IPS-NIHi7 (cell line): Measurements from ENCODE around the gene IFNA13.
"Not testable (repeated sequence)": the region's sequence is repeated elsewhere in the genome, so short reads cannot be mapped to it uniquely, and the experiment has no call there.

ENCODE experiments used
- DNase-seq: peaks from one replicate; pipeline ENCODE4 v3.0.0; 2012; ENCODE audit warnings: mixed read lengths; ENCODE audit errors: extremely low spot score

Gene IFNA13

GRCh38 chr9:21367957-21368356 is at the start of gene IFNA13:
Gene IFNA13 (minus strand): TSS chr9:21368057. CDS start chr9:21368010, 47 bp downstream.
- DNase-seq: no peak

DNA sequence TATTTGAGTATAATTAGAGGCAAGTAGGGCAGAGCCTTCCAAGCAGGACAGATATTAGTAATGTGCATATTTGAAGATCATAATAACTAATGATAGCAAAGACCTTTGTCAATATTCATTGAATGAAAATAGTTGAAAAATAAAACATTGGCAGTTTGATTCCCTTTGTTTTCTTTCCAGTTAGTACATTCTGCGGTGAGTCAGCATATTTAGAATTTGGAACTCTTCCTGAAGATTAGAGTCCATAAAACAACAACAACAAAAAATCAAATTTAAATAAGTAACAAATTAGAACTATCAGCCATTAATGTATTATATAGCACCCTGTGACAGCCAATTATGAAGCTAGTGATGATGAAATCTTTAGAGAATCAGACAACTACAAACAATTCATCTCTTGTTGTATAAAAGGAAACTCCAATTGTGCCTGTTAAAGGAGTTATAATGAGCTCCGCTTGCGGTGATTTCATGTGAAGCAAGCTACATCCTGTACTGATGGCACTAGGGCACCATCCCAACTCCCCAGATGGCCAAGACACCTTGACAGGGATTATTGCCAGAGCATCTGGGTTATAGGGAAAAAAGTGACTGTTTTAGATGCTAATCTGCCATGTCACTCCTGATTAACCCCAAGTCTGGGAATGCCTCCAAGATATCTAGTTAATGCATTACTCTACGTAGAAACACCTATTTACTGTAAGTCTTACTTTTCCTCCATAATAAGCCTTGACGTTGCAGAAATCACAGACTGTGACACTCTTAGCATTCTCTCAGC is 47.8 kb upstream of the IFNA13 start:
- no peak for DNase-seq

DNA sequence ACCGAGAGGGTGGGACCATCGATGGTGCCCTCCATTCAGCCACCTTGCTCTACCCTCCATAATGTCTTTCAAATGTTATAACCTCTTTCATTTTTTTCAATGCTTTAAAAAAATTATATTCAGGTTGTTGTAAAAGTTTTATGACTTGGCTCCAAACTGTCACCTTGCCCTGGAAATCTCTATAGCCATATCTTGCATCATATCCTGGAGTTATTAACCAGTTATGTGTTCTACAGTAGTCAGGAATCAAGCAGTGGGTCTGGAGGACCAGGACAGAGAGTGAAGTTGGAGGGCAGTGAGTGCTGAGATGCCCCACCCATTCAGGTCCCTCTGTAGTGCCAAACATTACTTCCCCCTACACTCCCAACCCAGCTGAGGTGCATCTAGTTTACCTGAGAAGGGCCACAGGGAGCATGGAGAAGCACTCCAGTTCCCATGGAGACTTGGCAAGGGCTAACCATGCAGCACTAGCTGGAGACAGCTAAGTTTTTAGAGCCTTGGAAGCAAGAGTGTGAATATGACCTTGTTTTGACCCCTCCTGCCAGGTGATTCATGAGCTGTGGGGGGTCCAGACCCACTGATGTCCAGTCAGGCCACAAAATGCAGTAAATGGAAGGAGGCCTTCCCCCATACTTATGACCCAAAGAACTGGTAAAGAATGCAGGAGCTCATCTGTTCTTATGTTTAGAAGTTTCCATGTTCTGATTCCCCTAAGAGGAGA is 46.5 kb upstream of the IFNA13 start:
- no peak for DNase-seq

DNA sequence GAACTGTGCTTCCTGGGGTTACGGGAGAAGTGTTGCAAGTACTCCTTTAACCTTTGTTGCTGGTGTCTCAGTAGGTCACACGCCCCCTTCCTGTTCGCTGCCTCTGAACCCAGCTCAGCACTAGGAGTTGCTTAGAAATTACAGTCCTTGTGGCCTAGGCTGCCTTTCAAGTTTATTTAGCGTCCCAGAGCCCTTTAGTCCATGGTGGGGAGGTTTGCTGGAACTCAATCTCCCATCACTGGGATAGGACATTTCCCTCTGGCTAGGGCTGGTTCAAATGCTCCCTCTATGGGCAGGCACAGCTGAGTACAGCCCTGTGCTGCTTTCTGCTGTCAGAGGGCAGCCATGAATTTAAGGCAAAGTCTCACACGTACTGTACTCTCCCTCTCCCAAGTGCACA is 45.8 kb upstream of the IFNA13 start:
- peak; percentile 31 for DNase-seq

GRCh38 chr9:21413151-21413550 is 45.3 kb upstream of the IFNA13 start:
- no peak for DNase-seq

DNA sequence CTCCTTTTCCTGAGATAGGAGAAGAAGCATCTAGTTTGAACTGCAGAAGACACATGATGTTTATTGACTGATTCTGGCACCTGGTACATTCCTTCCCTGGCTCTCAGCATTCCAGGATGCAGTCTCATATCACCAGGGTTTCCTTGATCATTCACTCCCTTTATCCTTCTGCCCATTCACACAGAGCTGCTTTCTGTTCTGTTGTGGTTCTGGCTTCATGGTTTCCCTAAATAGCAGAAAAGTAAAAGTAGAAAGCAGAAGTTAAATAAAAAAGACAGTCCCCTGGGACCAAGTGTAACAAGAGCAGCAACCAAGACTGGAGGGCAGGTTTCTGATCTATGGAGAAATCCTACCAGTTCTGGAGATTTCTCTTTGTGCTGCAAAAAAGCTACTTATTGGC is 44.2 kb upstream of the IFNA13 start:
- DNase-seq: no peak

DNA sequence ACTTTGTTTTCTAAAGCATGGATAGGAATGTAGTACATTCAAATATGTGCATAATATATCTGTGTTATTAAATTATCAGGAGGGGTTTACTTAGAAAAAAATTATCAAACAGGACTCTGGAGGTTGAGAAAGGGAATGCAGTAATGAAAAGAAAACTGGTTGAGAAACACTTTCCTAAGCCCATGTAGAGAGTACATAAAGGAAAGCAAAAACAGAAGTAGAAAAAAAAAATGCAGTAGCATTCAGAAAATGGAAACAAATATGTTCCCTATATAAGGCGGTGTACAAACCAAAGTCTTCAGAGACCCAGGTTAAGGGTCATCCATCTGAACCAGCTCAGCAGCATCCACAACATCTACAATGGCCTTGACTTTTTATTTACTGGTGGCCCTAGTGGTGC is 41.0 kb upstream of the IFNA13 start, which contains the start of gene IFNA8:
TSS of gene IFNA8 (plus strand) at position 301 of the 400 bp plus-strand sequence. CDS start at position 361, 60 bp downstream.
- DNase-seq: no peak

GRCh38 chr9:21404146-21404545 is 36.3 kb upstream of the IFNA13 start:
- DNase-seq: no peak

DNA sequence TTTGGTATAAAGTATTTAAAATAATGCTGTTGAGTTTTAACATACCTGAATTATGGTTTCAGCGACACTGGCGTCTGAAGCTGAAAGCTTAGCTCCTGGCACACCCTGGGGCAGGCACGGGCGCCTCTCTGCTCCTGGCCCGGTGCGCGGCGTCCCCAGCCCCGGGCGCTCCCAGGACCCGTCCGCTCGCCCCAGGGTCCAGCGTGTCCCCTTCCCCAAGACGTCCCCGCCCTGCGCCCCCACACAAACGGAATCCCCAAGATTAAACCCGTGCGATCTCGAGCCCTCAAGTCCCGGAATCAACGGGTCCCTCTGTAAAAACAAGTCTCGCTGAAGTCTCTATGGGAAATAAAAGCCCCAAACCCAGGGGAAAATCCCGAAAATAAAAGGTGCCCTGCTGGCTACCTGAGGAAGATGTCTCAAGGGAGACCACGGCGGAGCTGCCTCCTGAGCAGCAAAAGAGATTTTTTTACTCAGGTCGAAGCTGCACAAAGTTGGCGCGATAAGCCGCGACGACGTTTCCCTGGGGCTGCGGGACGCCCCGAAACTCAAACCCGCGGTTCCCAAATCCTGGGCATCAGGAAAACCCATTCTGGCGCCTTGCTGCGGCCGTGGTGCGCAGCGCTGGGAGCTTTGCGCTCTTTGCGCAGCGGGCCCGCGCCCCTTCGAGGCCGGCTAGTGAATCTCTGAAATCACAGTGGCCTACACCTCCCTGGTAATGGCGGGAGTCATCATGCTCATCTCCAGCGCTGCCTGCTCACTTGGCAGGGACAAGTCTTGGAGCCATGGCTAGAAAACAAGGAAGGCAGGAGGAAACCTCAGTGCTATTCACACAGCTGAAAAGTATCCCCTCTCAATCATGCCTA is 34.8 kb upstream of the IFNA13 start:
- peak; percentile 62 for DNase-seq

DNA sequence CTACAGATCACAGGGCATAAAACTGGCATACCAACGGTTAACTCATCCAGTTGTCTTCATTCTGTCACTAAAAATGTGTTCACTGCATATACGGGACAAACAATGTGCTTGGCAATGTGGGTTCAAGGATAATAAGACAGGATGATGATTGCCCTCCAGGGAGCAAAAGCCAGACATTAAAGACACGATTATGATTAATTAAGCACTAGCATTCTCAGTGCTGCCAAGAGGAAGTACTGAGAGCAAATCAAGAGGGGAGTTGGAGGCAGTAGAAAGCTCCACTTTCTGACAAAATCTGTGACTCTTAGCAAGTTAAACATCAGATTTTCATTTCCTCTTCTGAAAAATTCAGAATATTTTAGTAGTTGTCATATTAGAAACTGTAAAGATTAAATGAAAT is 32.1 kb upstream of the IFNA13 start:
- DNase-seq: no peak

- DNase-seq: no peak
These were observed 31.2 kb upstream of the IFNA13 start for GRCh38 chr9:21398955-21399489.

- peak; percentile 57 for DNase-seq
These were observed 28.2 kb upstream of the IFNA13 start for GRCh38 chr9:21395778-21396717.

DNA sequence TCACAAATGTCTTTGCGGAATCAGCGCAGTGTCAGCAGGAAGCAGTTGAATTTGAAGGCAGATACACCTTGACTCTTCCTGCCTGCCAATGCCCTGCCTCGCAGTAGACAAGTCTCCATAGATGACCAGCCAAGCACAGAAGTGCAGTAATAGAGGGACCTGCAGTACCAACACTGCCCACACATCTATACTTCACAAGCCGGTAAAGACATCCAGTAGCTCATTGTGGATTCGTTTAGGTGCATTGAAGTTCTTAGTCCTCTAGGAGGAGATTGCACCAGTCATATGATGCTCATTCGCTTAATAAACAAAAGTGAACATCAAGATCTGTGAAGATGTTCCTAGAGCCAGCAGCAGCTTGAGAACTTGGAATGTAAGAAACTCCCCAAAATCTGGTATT is 24.4 kb upstream of the IFNA13 start:
- DNase-seq: peak; percentile 34

- DNase-seq: no peak
These were observed 17.3 kb upstream of the IFNA13 start, which contains the start of gene IFNA2 for GRCh38 chr9:21385131-21385670. Gene IFNA2 (minus strand): TSS chr9:21385398. CDS start chr9:21385329, 69 bp downstream.

DNA sequence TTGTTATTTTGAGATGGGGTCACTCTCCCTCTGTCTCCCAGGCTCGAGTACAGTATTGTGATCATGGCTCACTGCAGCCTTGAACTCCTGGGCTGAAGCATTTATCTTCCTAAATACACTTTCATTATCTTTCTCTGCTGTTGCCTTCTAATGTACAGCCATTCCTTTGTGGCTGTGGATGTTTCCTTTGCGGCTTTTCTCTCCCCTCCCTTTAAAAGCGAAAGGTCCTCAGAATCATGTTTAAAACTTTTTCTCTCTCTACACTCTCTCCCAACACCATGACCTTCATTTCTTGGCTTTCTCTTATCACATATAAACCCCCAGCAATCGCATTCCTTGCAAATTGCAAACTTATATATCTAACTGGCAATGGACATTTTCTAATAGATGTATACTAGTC is 15.8 kb upstream of the IFNA13 start:
- DNase-seq: no peak

- no peak for DNase-seq
These were observed 13.8 kb upstream of the IFNA13 start for GRCh38 chr9:21381448-21382339.

DNA sequence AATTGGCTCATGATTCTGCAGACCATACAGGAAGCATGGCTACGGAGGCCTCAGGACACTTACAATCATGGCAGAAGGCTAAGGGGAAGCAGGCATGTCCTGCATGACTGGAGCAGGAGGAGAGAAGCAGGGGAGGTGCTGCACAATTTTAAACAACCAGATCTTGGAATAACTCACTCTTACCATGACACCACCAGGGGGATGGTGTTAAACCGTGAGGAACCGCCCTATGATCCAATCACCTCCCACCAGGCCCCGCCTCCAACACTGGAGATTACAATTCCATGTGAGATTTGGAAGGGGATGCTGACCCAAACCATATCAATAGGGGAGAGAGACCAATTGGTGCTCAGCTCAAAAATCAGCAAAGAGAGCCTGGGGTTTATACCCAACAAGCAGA is 3.6 kb upstream of the IFNA13 start:
- DNase-seq: not testable (repeated sequence)

DNA sequence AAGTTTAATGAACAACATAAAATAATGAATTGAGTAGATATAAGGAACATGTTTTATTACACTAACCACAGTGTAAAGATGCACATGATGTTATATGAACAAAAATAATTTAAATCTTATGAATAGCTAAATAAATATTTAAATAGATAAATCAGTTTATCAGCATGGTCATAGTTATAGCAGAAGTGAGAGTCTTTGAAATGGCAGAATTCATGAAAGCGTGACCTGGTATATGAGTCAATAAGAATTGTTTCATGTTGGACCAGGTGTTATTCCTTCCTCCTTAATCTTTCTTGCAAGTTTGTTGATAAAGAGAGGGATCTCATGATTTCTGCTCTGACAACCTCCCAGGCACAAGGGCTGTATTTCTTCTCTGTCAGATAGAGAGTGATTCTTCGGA is 688 bp downstream of the IFNA13 start:
- not testable (repeated sequence) for DNase-seq

- DNase-seq: no peak
These were observed 5.6 kb downstream of the IFNA13 start for GRCh38 chr9:21362287-21362686.
